Peyer's patch (tissue), 4 donors: ENCODE results near the gene POLR1F.

Source experiments
- POLR2A ChIP-seq, 2 donors: fragments of 450-650 bp; IDR thresholded peaks; one replicate each; pipeline ENCODE4 v1.5.1; 2017; ENCODE audit warnings: antibody characterized with exemption in 2 of 2, mild to moderate bottlenecking in 2 of 2, moderate library complexity in 2 of 2
- TF ChIP-seq, protein P1 (sequence below), 6 experiments: fragments of 450-650 bp in 4 of 6; fragments of 200-600 bp in 2 of 6; sonication (generic) in 1 of 6; IDR thresholded peaks; one replicate each; pipeline ENCODE4 v1.5.1; 2017 to 2019; ENCODE audit warnings: antibody characterized with exemption in 6 of 6, mild to moderate bottlenecking in 3 of 6, moderate library complexity in 1 of 6

DNA sequence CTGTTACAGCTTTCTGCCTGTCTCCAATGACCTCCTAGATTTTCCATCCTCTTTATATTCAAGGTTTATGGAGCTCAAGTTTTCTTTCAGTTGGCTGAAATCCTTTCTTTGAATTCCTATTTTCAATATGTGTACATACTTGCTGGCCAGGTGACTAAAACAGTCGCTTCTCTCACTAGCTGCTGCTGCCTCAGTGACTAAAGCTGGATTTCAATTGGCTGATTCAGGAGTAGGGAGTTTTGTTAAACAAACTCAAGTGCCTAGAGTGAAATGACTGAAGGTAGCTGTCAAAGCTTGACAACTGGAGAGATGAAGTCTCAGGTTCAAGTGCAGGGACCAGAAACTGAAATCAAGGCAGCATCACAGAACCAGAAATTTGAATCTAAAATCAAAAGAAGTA is 6.7 kb upstream of the POLR1F start:
- TF ChIP-seq, protein P1, sequence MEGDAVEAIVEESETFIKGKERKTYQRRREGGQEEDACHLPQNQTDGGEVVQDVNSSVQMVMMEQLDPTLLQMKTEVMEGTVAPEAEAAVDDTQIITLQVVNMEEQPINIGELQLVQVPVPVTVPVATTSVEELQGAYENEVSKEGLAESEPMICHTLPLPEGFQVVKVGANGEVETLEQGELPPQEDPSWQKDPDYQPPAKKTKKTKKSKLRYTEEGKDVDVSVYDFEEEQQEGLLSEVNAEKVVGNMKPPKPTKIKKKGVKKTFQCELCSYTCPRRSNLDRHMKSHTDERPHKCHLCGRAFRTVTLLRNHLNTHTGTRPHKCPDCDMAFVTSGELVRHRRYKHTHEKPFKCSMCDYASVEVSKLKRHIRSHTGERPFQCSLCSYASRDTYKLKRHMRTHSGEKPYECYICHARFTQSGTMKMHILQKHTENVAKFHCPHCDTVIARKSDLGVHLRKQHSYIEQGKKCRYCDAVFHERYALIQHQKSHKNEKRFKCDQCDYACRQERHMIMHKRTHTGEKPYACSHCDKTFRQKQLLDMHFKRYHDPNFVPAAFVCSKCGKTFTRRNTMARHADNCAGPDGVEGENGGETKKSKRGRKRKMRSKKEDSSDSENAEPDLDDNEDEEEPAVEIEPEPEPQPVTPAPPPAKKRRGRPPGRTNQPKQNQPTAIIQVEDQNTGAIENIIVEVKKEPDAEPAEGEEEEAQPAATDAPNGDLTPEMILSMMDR (IDR thresholded peaks at IDR 0.05), result no peak
- no peak for TF ChIP-seq POLR2A (IDR thresholded peaks at IDR 0.05)
